Measurements from ENCODE around the gene PCOLCE2.

GRCh38 chr3:142896996-142897395 is 8.1 kb upstream of the PCOLCE2 start:
- no peak for TF ChIP-seq POLR2A (IDR thresholded peaks at IDR 0.05; ENCODE audit: low read length)
- TF ChIP-seq GATA1 (IDR thresholded peaks at IDR 0.05; ENCODE audit: low read depth, low read length) = no peak

Data from erythroblast (primary cell).